ENCODE results near the gene NRP1.

Gene NRP1

GRCh38 chr10:33273295-33274002, 61.0 kb downstream of the NRP1 start:
- TF ChIP-seq CTCF (IDR thresholded peaks at IDR 0.05; ENCODE audit: insufficient read depth, low read length, missing control alignments) = peak; percentile 41
- H3K4me3 ChIP-seq (ENCODE audit: low read depth, low read length) = peak overlapping the region; percentile 29
- POLR2A ChIA-PET = interaction anchor here (0.7 to 1.5 kb wide), 7 partner anchors 9 to 62 kb away, joined by 3 to 4 read pairs (median 3); no protein-coding TSS in a partner anchor
- peak; percentile 97 for DNase-seq (ENCODE audit: low read depth, low spot score)
- CTCF ChIA-PET = interaction anchor here (0.9 to 2.9 kb wide), 5 partner anchors 10 to 80 kb away, joined by 3 to 10 read pairs (median 4); no protein-coding TSS in a partner anchor

GRCh38 chr10:33272635-33273034, 61.8 kb downstream of the NRP1 start:
- CTCF ChIA-PET = interaction anchor here (0.9 to 2.9 kb wide), 4 partner anchors 12 to 80 kb away, joined by 3 to 10 read pairs (median 6); no protein-coding TSS in a partner anchor
- TF ChIP-seq CTCF (IDR thresholded peaks at IDR 0.05; ENCODE audit: insufficient read depth, low read length, missing control alignments) = no peak
- H3K4me3 ChIP-seq (ENCODE audit: low read depth, low read length) = no peak overlapping the region
- DNase-seq (ENCODE audit: low read depth, low spot score) = no peak
- POLR2A ChIA-PET = interaction anchor here (0.7 to 1.5 kb wide), 7 partner anchors 9 to 61 kb away, joined by 3 to 4 read pairs (median 3); no protein-coding TSS in a partner anchor

GRCh38 chr10:33271969-33272583, 62.4 kb downstream of the NRP1 start:
- CTCF ChIA-PET = interaction anchor here (1.7 to 2.9 kb wide), 2 partner anchors 11 to 79 kb away, joined by 9 to 10 read pairs; no protein-coding TSS in a partner anchor
- DNase-seq (ENCODE audit: low read depth, low spot score) = no peak
- TF ChIP-seq CTCF (IDR thresholded peaks at IDR 0.05; ENCODE audit: insufficient read depth, low read length, missing control alignments) = no peak
- H3K4me3 ChIP-seq (ENCODE audit: low read depth, low read length) = no peak overlapping the region
- POLR2A ChIA-PET = interaction anchor here (1.0 to 1.5 kb wide), 3 partner anchors 8 to 61 kb away, joined by 3 read pairs; no protein-coding TSS in a partner anchor

- no peak for DNase-seq (ENCODE audit: low read depth, low spot score)
- CTCF ChIA-PET = interaction anchor here (1.0 kb wide), 1 partner anchor 9 kb away, joined by 3 read pairs; no protein-coding TSS in a partner anchor
- TF ChIP-seq CTCF (IDR thresholded peaks at IDR 0.05; ENCODE audit: insufficient read depth, low read length, missing control alignments) = no peak
- POLR2A ChIA-PET = no interaction called here
- no peak overlapping the region for H3K4me3 ChIP-seq (ENCODE audit: low read depth, low read length)
Measured at GRCh38 chr10:33270971-33271370, 63.5 kb downstream of the NRP1 start.

- ChIA-PET POLR2A (no interaction called here), CTCF (interaction anchor here (0.5 kb wide), 1 partner anchor 74 kb away, joined by 3 read pairs; no protein-coding TSS in a partner anchor)
- H3K4me3 ChIP-seq (ENCODE audit: low read depth, low read length) = no peak overlapping the region
- TF ChIP-seq CTCF (IDR thresholded peaks at IDR 0.05; ENCODE audit: insufficient read depth, low read length, missing control alignments) = no peak
- no peak for DNase-seq (ENCODE audit: low read depth, low spot score)
Measured at GRCh38 chr10:33267708-33268107, 66.8 kb downstream of the NRP1 start.

GRCh38 chr10:33265621-33266020, 68.8 kb downstream of the NRP1 start:
- H3K4me3 ChIP-seq (ENCODE audit: low read depth, low read length) = no peak overlapping the region
- DNase-seq (ENCODE audit: low read depth, low spot score) = no peak
- ChIA-PET CTCF (no interaction called here), POLR2A (interaction anchor here (0.6 kb wide), 1 partner anchor 144 kb away, joined by 3 read pairs; no protein-coding TSS in a partner anchor)
- no peak for TF ChIP-seq CTCF (IDR thresholded peaks at IDR 0.05; ENCODE audit: insufficient read depth, low read length, missing control alignments)
